Gastrocnemius medialis (tissue), 4 donors: ENCODE results near the gene GTF3C4. TPM values are rescaled to one million over a fixed set of nuclear protein-coding genes. Genes with fewer than 3 reads are reported as not detected.

Source experiments
- ATAC-seq, 2 donors: fragments of 150-250 bp; one replicate each; pipeline ENCODE4 v1.9.1; 2016
- DNase-seq, 2 donors: peaks; one replicate each; pipeline ENCODE4 v3.0.0-alpha.2; 2019
- H3K27ac ChIP-seq, 4 donors: fragments of 200-600 bp; sonication (generic); 1 replicate in 1 of 4; 2 replicates in 3 of 4; pipeline ENCODE4 v1.5.1; 2016 to 2018; ENCODE audit warnings: mild to moderate bottlenecking in 2 of 4, moderate library complexity in 1 of 4
- H3K27me3 ChIP-seq, 3 donors: fragments of 200-600 bp; sonication (generic) in 2 of 3; 1 replicate in 1 of 3; 2 replicates in 2 of 3; pipeline versions ENCODE4 v1.5.1 to v1.6.0; 2016 to 2019; ENCODE audit warnings: mild to moderate bottlenecking in 1 of 3, moderate library complexity in 1 of 3
- H3K36me3 ChIP-seq, 2 donors: fragments of 200-600 bp; sonication (generic) in 1 of 2; one replicate each; pipeline ENCODE4 v1.5.1; 2017 to 2018
- H3K4me1 ChIP-seq, 2 donors: fragments of 200-600 bp; sonication (generic) in 1 of 2; one replicate each; pipeline ENCODE4 v1.5.1; 2016 to 2017; ENCODE audit warnings: mild to moderate bottlenecking in 2 of 2
- H3K4me3 ChIP-seq, 4 donors: fragments of 200-600 bp; sonication (generic) in 3 of 4; 1 replicate in 1 of 4; 2 replicates in 3 of 4; pipeline ENCODE4 v1.5.1; 2016 to 2019; ENCODE audit warnings: mild to moderate bottlenecking in 2 of 4
- H3K9me3 ChIP-seq, 3 donors: fragments of 200-600 bp; sonication (generic) in 2 of 3; 1 replicate in 1 of 3; 2 replicates in 2 of 3; pipeline ENCODE4 v1.5.1; 2016 to 2019
- POLR2A ChIP-seq, 2 donors: fragments of 450-650 bp; IDR thresholded peaks; one replicate each; pipeline ENCODE4 v1.6.1; 2017; ENCODE audit warnings: antibody characterized with exemption in 2 of 2, mild to moderate bottlenecking in 2 of 2, moderate library complexity in 2 of 2
- in situ Hi-C, 4 donors: fragments of 200-750 bp; cut with MboI; loops; one replicate each; pipeline versions ENCODE4 v1.15.0 to v1.8.0; 2017; ENCODE audit warnings: low sequenced_read_pairs in 4 of 4
- intact Hi-C: fragments of 100-400 bp; cut with DNase I; formaldehyde crosslinking; loops from one replicate; pipeline ENCODE4 v1.15.1; 2023; ENCODE audit warnings: low total_unique reads
- total RNA-seq, 4 donors: library from RNA; depleted of rRNA; stranded (reverse); fragments of >200 nt; gene quantifications; one replicate each; pipeline versions ENCODE4 v1.1.0 to v1.2.3, GENCODE V29; 2016
- TF ChIP-seq, protein P1 (sequence below), 5 experiments: fragments of 450-650 bp in 3 of 5; fragments of 200-600 bp in 2 of 5; sonication (generic) in 2 of 5; IDR thresholded peaks in 4 of 5; conservative IDR thresholded peaks in 1 of 5; 1 replicate in 4 of 5; 2 replicates in 1 of 5; pipeline ENCODE4 v1.5.1; 2016 to 2019; ENCODE audit warnings: antibody characterized with exemption in 5 of 5, mild to moderate bottlenecking in 3 of 5, moderate library complexity in 3 of 5

Gene GTF3C4
- total RNA-seq, 4 donors from 2014 or later, result 9.2 to 11.7 (median 10.8) TPM

DNA sequence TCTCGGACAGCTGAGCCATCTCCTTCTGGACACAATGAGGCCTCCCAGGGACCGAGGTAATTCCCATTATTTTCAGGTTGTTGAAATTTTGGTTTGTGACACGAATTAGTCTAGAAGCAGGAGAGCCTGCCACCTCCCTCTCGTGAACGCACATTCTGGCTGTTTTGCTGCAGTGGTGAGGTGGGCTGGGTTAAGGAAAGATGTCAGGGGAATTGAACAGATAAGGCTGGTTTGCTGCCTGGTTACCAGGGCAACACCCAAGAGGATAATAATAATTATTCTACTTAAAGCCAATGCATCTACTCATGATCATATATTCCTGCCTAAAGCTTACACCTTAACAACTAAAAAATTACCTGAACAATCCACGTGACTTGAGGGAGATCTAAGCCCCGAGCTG is 38.6 kb upstream of the GTF3C4 start:
- TF ChIP-seq POLR2A (IDR thresholded peaks at IDR 0.05), result no peak
- TF ChIP-seq, protein P1, sequence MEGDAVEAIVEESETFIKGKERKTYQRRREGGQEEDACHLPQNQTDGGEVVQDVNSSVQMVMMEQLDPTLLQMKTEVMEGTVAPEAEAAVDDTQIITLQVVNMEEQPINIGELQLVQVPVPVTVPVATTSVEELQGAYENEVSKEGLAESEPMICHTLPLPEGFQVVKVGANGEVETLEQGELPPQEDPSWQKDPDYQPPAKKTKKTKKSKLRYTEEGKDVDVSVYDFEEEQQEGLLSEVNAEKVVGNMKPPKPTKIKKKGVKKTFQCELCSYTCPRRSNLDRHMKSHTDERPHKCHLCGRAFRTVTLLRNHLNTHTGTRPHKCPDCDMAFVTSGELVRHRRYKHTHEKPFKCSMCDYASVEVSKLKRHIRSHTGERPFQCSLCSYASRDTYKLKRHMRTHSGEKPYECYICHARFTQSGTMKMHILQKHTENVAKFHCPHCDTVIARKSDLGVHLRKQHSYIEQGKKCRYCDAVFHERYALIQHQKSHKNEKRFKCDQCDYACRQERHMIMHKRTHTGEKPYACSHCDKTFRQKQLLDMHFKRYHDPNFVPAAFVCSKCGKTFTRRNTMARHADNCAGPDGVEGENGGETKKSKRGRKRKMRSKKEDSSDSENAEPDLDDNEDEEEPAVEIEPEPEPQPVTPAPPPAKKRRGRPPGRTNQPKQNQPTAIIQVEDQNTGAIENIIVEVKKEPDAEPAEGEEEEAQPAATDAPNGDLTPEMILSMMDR (IDR thresholded peaks at IDR 0.05 in 4 of 5, conservative IDR thresholded peaks at IDR 0.05 in 1 of 5), result no peak
- DNase-seq, result no peak
- no peaks in the 10 kb centered on the region for H3K4me1 ChIP-seq
- H3K27me3 ChIP-seq, result no peaks in the 10 kb centered on the region
- H3K36me3 ChIP-seq, result peaks cover 0 to 43% of the 10 kb centered on the region in 2 donors
- ATAC-seq, result no peak
- no peak overlapping the region for H3K27ac ChIP-seq
- H3K4me3 ChIP-seq, result no peak overlapping the region
- in situ Hi-C loops (no loop called here), intact Hi-C loops (no loop called here)
- no peaks in the 10 kb centered on the region for H3K9me3 ChIP-seq

DNA sequence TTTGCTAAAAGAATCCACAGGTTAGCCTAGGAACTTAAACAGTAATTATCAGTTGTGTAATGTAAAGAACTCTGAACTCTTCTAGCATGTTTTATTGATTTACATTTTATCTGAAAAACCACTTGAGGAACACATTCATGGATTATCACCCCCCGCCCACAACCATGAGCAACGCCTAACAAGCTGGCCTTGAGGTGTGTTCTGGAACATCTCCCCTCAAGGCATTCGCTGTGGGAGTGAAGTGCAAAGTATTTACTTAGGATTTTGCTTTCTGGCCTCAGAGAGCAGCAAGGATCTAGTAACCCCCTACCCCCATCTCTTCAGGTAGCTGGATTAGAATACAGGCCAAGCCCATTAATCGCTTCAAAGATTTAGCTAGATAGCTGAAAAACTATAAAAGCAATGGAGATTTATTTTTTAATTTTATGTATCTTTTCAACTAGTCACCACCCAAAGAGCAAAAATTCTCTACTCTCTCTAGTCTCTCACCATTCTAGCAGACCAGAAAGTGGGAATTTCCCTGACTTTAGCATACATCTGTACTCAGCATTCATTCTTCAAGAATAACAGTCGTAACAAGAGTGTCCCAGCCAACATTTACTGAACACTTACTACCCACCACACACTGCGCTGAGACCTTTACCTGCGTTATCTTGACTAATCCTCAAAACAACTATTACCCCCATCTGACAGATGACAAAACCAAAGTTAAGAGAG is 37.7 kb upstream of the GTF3C4 start:
- intact Hi-C loops (no loop called here), in situ Hi-C loops (no loop called here)
- H3K27me3 ChIP-seq, result no peaks in the 10 kb centered on the region
- peaks cover 0 to 42% of the 10 kb centered on the region in 2 donors for H3K36me3 ChIP-seq
- TF ChIP-seq, protein P1 (IDR thresholded peaks at IDR 0.05 in 4 of 5, conservative IDR thresholded peaks at IDR 0.05 in 1 of 5), result no peak
- ATAC-seq (no peak), DNase-seq (no peak)
- no peaks in the 10 kb centered on the region for H3K9me3 ChIP-seq
- no peak overlapping the region for H3K4me3 ChIP-seq
- H3K4me1 ChIP-seq, result no peaks in the 10 kb centered on the region
- H3K27ac ChIP-seq, result no peak overlapping the region

DNA sequence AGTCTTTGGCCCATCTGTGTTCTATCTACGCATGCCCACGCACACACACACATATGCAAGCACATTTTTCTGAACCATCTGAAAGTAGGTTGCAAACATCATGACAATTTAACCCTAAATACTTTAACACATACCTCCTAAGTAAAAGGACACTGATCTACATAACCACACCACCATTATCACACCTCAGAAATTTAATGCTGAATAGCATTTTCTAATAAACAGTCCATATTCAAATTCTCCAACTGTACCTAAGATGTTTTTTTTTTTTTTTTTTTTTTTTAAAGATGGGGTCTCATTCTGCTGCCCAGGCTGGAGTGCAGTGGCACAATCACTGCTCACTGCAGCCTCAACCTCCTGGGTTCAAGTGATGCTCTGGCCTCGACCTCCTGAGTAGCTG is 35.9 kb upstream of the GTF3C4 start:
- no peak for TF ChIP-seq POLR2A (IDR thresholded peaks at IDR 0.05)
- TF ChIP-seq, protein P1 (IDR thresholded peaks at IDR 0.05 in 4 of 5, conservative IDR thresholded peaks at IDR 0.05 in 1 of 5), result no peak
- ATAC-seq (no peak), DNase-seq (no peak)
- Histone ChIP-seq H3K27ac (no peak overlapping the region), H3K9me3 (no peaks in the 10 kb centered on the region), H3K4me3 (no peak overlapping the region), H3K27me3 (no peaks in the 10 kb centered on the region), H3K4me1 (no peaks in the 10 kb centered on the region), H3K36me3 (peaks cover 0 to 43% of the 10 kb centered on the region in 2 donors)
- intact Hi-C loops (no loop called here), in situ Hi-C loops (no loop called here)

DNA sequence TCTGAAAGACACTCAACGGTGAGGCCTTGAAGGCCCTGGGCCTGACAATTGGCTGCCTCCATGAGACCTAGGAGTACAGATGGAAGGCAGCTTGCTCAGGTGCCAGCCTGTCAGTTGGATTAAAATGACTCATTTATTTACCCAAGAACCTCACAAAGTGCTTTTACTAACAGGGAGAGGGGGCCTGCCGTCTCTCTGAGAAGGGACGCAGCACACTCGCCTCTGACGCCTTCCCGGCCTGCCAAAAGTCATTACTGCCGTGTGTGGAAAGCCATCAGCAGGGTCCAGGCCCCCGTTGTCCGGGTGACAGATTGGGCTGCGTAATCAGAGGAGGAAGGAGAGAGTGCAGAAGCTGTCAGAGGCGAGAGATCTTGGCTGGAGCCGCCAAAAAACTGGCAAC is 32.9 kb upstream of the GTF3C4 start:
- TF ChIP-seq POLR2A (IDR thresholded peaks at IDR 0.05), result no peak
- TF ChIP-seq, protein P1 (IDR thresholded peaks at IDR 0.05 in 4 of 5, conservative IDR thresholded peaks at IDR 0.05 in 1 of 5), result no peak
- no peak for ATAC-seq
- Histone ChIP-seq H3K36me3 (peaks cover 0 to 44% of the 10 kb centered on the region in 2 donors), H3K4me1 (no peaks in the 10 kb centered on the region), H3K4me3 (no peak overlapping the region), H3K9me3 (no peaks in the 10 kb centered on the region), H3K27me3 (no peaks in the 10 kb centered on the region), H3K27ac (no peak overlapping the region)
- intact Hi-C loops (no loop called here), in situ Hi-C loops (no loop called here)
- DNase-seq, result no peak

DNA sequence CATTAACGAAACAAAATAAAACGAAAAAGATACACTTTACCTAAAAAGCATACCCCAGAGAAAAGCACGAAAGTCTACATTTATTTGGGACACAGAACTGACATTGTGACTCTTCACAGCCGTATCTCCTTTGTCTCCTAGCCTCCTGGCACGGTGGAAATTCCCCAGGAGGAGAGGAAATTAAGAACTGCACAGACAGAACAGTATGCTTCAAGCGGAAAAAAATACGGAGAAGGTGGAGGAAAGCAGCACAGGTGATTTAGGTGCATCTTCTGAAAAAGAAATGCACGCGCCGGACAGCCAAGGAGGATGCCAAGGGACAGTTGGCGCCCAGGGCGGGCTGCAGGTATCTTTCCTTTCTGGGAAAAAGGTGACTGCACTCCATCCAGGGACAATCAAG is 32.5 kb upstream of the GTF3C4 start:
- no peak for ATAC-seq
- H3K36me3 ChIP-seq, result peaks cover 0 to 45% of the 10 kb centered on the region in 2 donors
- H3K9me3 ChIP-seq, result no peaks in the 10 kb centered on the region
- no peak for DNase-seq
- no peaks in the 10 kb centered on the region for H3K27me3 ChIP-seq
- TF ChIP-seq POLR2A (IDR thresholded peaks at IDR 0.05), result no peak
- TF ChIP-seq, protein P1 (IDR thresholded peaks at IDR 0.05 in 4 of 5, conservative IDR thresholded peaks at IDR 0.05 in 1 of 5), result no peak
- in situ Hi-C loops (no loop called here), intact Hi-C loops (no loop called here)
- H3K4me3 ChIP-seq, result no peak overlapping the region
- H3K4me1 ChIP-seq, result no peaks in the 10 kb centered on the region
- H3K27ac ChIP-seq, result no peak overlapping the region
